Stimulated activated CD4-positive, alpha-beta T cell treated with anti-CD3 and anti-CD28 coated beads, Interleukin-15, amount 100 ng/mL, for 1 hour (primary cell): Measurements from ENCODE around the gene INPP4A.
A peak's percentile ranks its signal among the peaks of the same experiment; 100 is the strongest.

Experiments used
- DNase-seq, 2 donors: peaks; one replicate each; pipeline ENCODE4 v3.0.0-alpha.2; 2020; ENCODE audit warnings: low read depth in 1 of 2, low spot score in 1 of 2

INPP4A gene

GRCh38 chr2:98489971-98490962 lies 45.6 kb downstream of the INPP4A start:
- DNase-seq: no peak

- DNase-seq: no peak
Measured at GRCh38 chr2:98492441-98492840, 47.8 kb downstream of the INPP4A start.

GRCh38 chr2:98494699-98495098 lies 50.0 kb downstream of the INPP4A start:
- DNase-seq: no peak

GRCh38 chr2:98496750-98497493 lies 52.3 kb downstream of the INPP4A start:
- no peak for DNase-seq

GRCh38 chr2:98498703-98499440 lies 54.2 kb downstream of the INPP4A start:
- no peak for DNase-seq

GRCh38 chr2:98500561-98500960 lies 55.9 kb downstream of the INPP4A start:
- DNase-seq: no peak

GRCh38 chr2:98501223-98501622 lies 56.6 kb downstream of the INPP4A start:
- DNase-seq: no peak

- DNase-seq: no peak
Measured at GRCh38 chr2:98501876-98502275, 57.2 kb downstream of the INPP4A start.

- no peak for DNase-seq
Measured at GRCh38 chr2:98502556-98503335, 58.1 kb downstream of the INPP4A start.

GRCh38 chr2:98503481-98504105 lies 58.9 kb downstream of the INPP4A start:
- no peak for DNase-seq

GRCh38 chr2:98504381-98505109 lies 59.9 kb downstream of the INPP4A start:
- DNase-seq: no peak

GRCh38 chr2:98505311-98505808 lies 60.7 kb downstream of the INPP4A start:
- no peak for DNase-seq

- no peak for DNase-seq
Measured at GRCh38 chr2:98505971-98506664, 61.5 kb downstream of the INPP4A start.

- no peak for DNase-seq
Measured at GRCh38 chr2:98506881-98507280, 62.2 kb downstream of the INPP4A start.

GRCh38 chr2:98507461-98507860 lies 62.8 kb downstream of the INPP4A start:
- DNase-seq: no peak

- DNase-seq: no peak
Measured at GRCh38 chr2:98507891-98508708, 63.4 kb downstream of the INPP4A start.

GRCh38 chr2:98508709-98509066 lies 64.0 kb downstream of the INPP4A start:
- DNase-seq: peak in 1 of 2 donors; percentile 27
